Measurements from ENCODE around the gene WHAMM. TPM values are rescaled to one million over a fixed set of nuclear protein-coding genes. Genes with fewer than 3 reads are reported as not detected.
A peak's percentile ranks its signal among the peaks of the same experiment; 100 is the strongest.

Gene WHAMM
- total RNA-seq, 2 experiments from 2014 or later: 4.2 to 5.3 TPM

GRCh38 chr15:82847703-82848102 lies 38.3 kb downstream of the WHAMM start:
- Mint-ChIP-seq H3K27ac (no peak overlapping the region), H3K36me3 (peaks cover 2% of the 10 kb centered on the region), H3K27me3 (no peaks in the 10 kb centered on the region), H3K4me3 (no peak overlapping the region), H3K4me1 (ENCODE audit: low read depth) (peaks cover 10% of the 10 kb centered on the region), H3K9me3 (peaks cover 4% of the 10 kb centered on the region)
- ChIA-PET CTCF (interaction anchor here (5.4 to 5.6 kb wide), 2 partner anchors 139 to 152 kb away, joined by 17 to 42 read pairs; partner anchors contain the start of gene RAMAC), POLR2A (no interaction called here)
- intact Hi-C loops (cut with micrococcal nuclease): no loop called here
- no peak for DNase-seq

GRCh38 chr15:82848241-82848993 lies 39.0 kb downstream of the WHAMM start:
- CTCF ChIA-PET: interaction anchor here (1.3 to 5.6 kb wide), 3 partner anchors 11 to 152 kb away, joined by 4 to 42 read pairs (median 17); partner anchors contain the start of gene RAMAC
- H3K27me3 Mint-ChIP-seq: no peaks in the 10 kb centered on the region
- H3K27ac Mint-ChIP-seq: no peak overlapping the region
- peaks cover 2% of the 10 kb centered on the region for H3K9me3 Mint-ChIP-seq
- POLR2A ChIA-PET: no interaction called here
- peaks cover 10% of the 10 kb centered on the region for H3K4me1 Mint-ChIP-seq (ENCODE audit: low read depth)
- DNase-seq: no peak
- intact Hi-C loops (cut with micrococcal nuclease): no loop called here
- H3K36me3 Mint-ChIP-seq: no peaks in the 10 kb centered on the region
- H3K4me3 Mint-ChIP-seq: no peak overlapping the region

- intact Hi-C loops (cut with micrococcal nuclease): loop anchor here (1.0 kb wide), 1 partner anchor 150 kb away; no protein-coding TSS in a partner anchor
- Mint-ChIP-seq H3K27me3 (no peaks in the 10 kb centered on the region), H3K36me3 (no peaks in the 10 kb centered on the region), H3K4me1 (ENCODE audit: low read depth) (peaks cover 7% of the 10 kb centered on the region), H3K4me3 (no peak overlapping the region), H3K9me3 (no peaks in the 10 kb centered on the region), H3K27ac (no peak overlapping the region)
- POLR2A ChIA-PET: no interaction called here
- peak; percentile 64 for DNase-seq
- CTCF ChIA-PET: interaction anchor here (0.6 to 5.6 kb wide), 12 partner anchors 12 to 395 kb away, joined by 3 to 42 read pairs (median 4); partner anchors contain the start of genes C15orf40 and RAMAC
Observed at GRCh38 chr15:82849556-82850512, 40.4 kb downstream of the WHAMM start.

- no peak overlapping the region for H3K4me3 Mint-ChIP-seq
- POLR2A ChIA-PET: interaction anchor here (0.7 kb wide), 1 partner anchor 736 kb away, joined by 3 read pairs; no protein-coding TSS in a partner anchor
- intact Hi-C loops (cut with micrococcal nuclease): no loop called here
- CTCF ChIA-PET: interaction anchor here (0.8 to 5.6 kb wide), 5 partner anchors 115 to 320 kb away, joined by 3 to 42 read pairs (median 5); partner anchors contain the start of gene RAMAC
- no peaks in the 10 kb centered on the region for H3K9me3 Mint-ChIP-seq
- H3K27ac Mint-ChIP-seq: no peak overlapping the region
- H3K4me1 Mint-ChIP-seq (ENCODE audit: low read depth): peaks cover 4% of the 10 kb centered on the region
- H3K36me3 Mint-ChIP-seq: no peaks in the 10 kb centered on the region
- H3K27me3 Mint-ChIP-seq: no peaks in the 10 kb centered on the region
- DNase-seq: no peak
Observed at GRCh38 chr15:82850731-82851130, 41.3 kb downstream of the WHAMM start.

- ChIA-PET CTCF (interaction anchor here (0.8 to 5.6 kb wide), 6 partner anchors 77 to 320 kb away, joined by 3 to 42 read pairs (median 4); partner anchors contain the start of gene RAMAC), POLR2A (interaction anchor here (0.7 kb wide), 1 partner anchor 735 kb away, joined by 3 read pairs; no protein-coding TSS in a partner anchor)
- peaks cover 4% of the 10 kb centered on the region for H3K4me1 Mint-ChIP-seq (ENCODE audit: low read depth)
- no peak overlapping the region for H3K27ac Mint-ChIP-seq
- no peaks in the 10 kb centered on the region for H3K36me3 Mint-ChIP-seq
- no peaks in the 10 kb centered on the region for H3K27me3 Mint-ChIP-seq
- no peak for DNase-seq
- no peaks in the 10 kb centered on the region for H3K9me3 Mint-ChIP-seq
- H3K4me3 Mint-ChIP-seq: no peak overlapping the region
- intact Hi-C loops (cut with micrococcal nuclease): no loop called here
Observed at GRCh38 chr15:82851306-82851850, 42.0 kb downstream of the WHAMM start.

DNA sequence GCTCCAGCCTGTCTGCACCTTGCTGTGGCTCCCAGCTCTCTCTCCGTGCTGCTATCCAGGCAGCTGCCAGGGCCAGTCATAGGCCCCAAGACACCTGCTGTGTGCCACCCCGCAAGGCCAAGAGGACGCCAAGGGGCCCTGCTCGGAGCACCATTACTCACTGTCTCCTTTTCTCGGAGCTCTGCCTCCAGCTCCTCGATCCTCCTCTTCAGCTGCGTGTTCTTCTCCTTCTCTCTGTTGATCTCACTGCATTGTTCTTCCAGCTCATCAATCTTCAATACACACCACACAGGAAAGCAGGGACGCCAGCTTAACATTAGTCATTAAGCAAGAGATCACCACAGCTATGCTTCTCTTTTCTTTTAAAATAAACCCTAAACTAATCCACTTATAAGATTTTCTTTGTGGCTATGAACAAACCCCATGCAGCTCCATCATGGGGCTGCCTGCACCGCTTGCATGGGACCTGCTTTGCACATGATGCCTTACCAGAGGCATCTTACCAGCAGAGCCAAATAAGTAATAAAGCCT lies 42.6 kb downstream of the WHAMM start:
- ChIA-PET CTCF (interaction anchor here (1.0 to 5.6 kb wide), 3 partner anchors 77 to 148 kb away, joined by 4 to 42 read pairs (median 17); partner anchors contain the start of gene RAMAC), POLR2A (no interaction called here)
- Mint-ChIP-seq H3K9me3 (no peaks in the 10 kb centered on the region), H3K27me3 (no peaks in the 10 kb centered on the region), H3K4me3 (no peak overlapping the region), H3K36me3 (no peaks in the 10 kb centered on the region), H3K27ac (no peak overlapping the region), H3K4me1 (ENCODE audit: low read depth) (peaks cover 4% of the 10 kb centered on the region)
- no peak for DNase-seq
- intact Hi-C loops (cut with micrococcal nuclease): no loop called here

DNA sequence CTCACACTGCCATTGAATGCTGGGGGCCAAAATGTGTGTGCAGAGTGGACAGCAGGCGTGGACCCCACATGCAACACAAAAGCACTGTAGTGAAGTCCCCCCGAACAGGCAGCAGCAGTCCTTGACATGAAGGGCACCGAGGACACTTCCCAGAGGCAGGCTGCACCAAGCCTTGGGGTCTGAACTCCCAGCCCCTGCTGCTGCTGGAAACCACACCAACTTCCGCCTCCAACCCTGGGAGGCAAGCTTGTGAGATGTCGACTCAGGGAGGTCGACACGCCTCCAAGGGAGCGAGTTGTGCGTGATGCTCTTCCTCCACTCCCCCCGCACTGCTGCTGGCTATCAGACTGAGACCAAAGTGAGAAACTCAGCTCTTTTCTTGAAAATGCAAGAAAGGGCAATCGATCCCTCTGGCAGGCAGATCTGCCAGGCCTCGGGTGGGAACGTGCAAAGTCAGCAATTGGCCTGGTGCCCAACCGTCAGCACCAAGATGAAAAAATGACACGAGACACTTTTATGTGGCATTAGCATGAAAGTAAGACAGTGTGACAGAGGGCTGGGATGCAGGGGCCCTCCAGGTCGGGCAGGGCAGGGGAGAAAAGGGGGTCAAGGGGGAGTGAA lies 43.6 kb downstream of the WHAMM start:
- no peak for DNase-seq
- peaks cover 4% of the 10 kb centered on the region for H3K4me1 Mint-ChIP-seq (ENCODE audit: low read depth)
- H3K27ac Mint-ChIP-seq: no peak overlapping the region
- CTCF ChIA-PET: no interaction called here
- no peak overlapping the region for H3K4me3 Mint-ChIP-seq
- H3K9me3 Mint-ChIP-seq: no peaks in the 10 kb centered on the region
- POLR2A ChIA-PET: no interaction called here
- intact Hi-C loops (cut with micrococcal nuclease): no loop called here
- H3K36me3 Mint-ChIP-seq: no peaks in the 10 kb centered on the region
- H3K27me3 Mint-ChIP-seq: no peaks in the 10 kb centered on the region

DNA sequence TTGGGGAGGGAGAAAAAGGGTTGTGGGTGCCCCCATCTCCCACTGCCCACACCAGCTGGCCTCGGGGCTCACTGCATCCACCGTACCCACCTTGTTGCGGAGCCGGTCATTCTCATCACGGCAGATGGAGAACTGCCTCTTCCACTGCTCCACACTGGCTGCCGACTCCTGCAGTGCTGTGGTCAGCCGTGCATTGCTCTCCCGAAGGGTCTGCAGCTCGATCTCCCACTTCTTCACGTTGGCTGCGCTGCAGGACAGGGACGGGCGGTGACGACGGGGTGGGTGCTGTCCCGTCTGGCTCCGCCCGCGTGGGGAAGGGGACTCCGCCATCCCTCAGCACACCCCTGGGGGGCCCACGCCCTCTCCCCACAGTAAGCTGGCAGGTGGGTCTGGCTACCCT lies 45.1 kb downstream of the WHAMM start:
- POLR2A ChIA-PET: no interaction called here
- H3K9me3 Mint-ChIP-seq: no peaks in the 10 kb centered on the region
- no peak overlapping the region for H3K4me3 Mint-ChIP-seq
- CTCF ChIA-PET: interaction anchor here (0.8 kb wide), 1 partner anchor 89 kb away, joined by 4 read pairs; no protein-coding TSS in a partner anchor
- no peak for DNase-seq
- H3K4me1 Mint-ChIP-seq (ENCODE audit: low read depth): peaks cover under 1% of the 10 kb centered on the region
- H3K36me3 Mint-ChIP-seq: no peaks in the 10 kb centered on the region
- no peaks in the 10 kb centered on the region for H3K27me3 Mint-ChIP-seq
- intact Hi-C loops (cut with micrococcal nuclease): no loop called here
- H3K27ac Mint-ChIP-seq: no peak overlapping the region

- H3K4me1 Mint-ChIP-seq (ENCODE audit: low read depth): no peaks in the 10 kb centered on the region
- ChIA-PET CTCF (interaction anchor here (0.8 kb wide), 1 partner anchor 145 kb away, joined by 3 read pairs; no protein-coding TSS in a partner anchor), POLR2A (no interaction called here)
- H3K27ac Mint-ChIP-seq: no peak overlapping the region
- intact Hi-C loops (cut with micrococcal nuclease): no loop called here
- no peaks in the 10 kb centered on the region for H3K27me3 Mint-ChIP-seq
- no peak overlapping the region for H3K4me3 Mint-ChIP-seq
- H3K36me3 Mint-ChIP-seq: no peaks in the 10 kb centered on the region
- DNase-seq: no peak
- H3K9me3 Mint-ChIP-seq: no peaks in the 10 kb centered on the region
Observed at GRCh38 chr15:82855286-82856100, 46.1 kb downstream of the WHAMM start.

GRCh38 chr15:82856397-82857170 lies 47.2 kb downstream of the WHAMM start:
- DNase-seq: no peak
- Mint-ChIP-seq H3K4me3 (no peak overlapping the region), H3K9me3 (no peaks in the 10 kb centered on the region), H3K27ac (no peak overlapping the region), H3K36me3 (no peaks in the 10 kb centered on the region), H3K27me3 (no peaks in the 10 kb centered on the region), H3K4me1 (ENCODE audit: low read depth) (no peaks in the 10 kb centered on the region)
- intact Hi-C loops (cut with micrococcal nuclease): no loop called here
- CTCF ChIA-PET: interaction anchor here (0.8 kb wide), 1 partner anchor 144 kb away, joined by 3 read pairs; no protein-coding TSS in a partner anchor
- POLR2A ChIA-PET: interaction anchor here (0.6 kb wide), 1 partner anchor 18 kb away, joined by 3 read pairs; no protein-coding TSS in a partner anchor

Data from activated CD4-positive, alpha-beta memory T cell treated with anti-CD3 and anti-CD28 coated beads for 36 hours (primary cell).